Prostate gland (tissue), 2 donors: ENCODE measurements around the gene RASSF4. TPM values are rescaled to one million over a fixed set of nuclear protein-coding genes. Genes with fewer than 3 reads are reported as not detected.

Source experiments
- DNase-seq: peaks from one replicate; pipeline ENCODE4 v3.0.0-alpha.2; 2019; ENCODE audit warnings: low spot score
- H3K27ac ChIP-seq, 2 donors: fragments of 200-600 bp; sonication (generic); 2 replicates each; pipeline ENCODE4 v1.5.1; 2017 to 2019
- H3K27me3 ChIP-seq: fragments of 200-600 bp; sonication (generic); replicated peaks from 2 replicates; pipeline ENCODE4 v1.5.1; 2019; ENCODE audit not compliant: insufficient read depth
- H3K36me3 ChIP-seq, 2 donors: fragments of 200-600 bp; sonication (generic); 1 replicate in 1 of 2; 2 replicates in 1 of 2; pipeline versions ENCODE4 v1.5.1 to v1.8.1; 2017 to 2019
- H3K4me1 ChIP-seq: fragments of 200-600 bp; sonication (generic); replicated peaks from 2 replicates; pipeline ENCODE4 v1.5.1; 2019
- H3K4me3 ChIP-seq, 2 donors: fragments of 200-600 bp; sonication (generic); 2 replicates each; pipeline ENCODE4 v1.5.1; 2017 to 2019
- H3K9me3 ChIP-seq: fragments of 200-600 bp; sonication (generic); 2 replicates; pipeline ENCODE4 v1.5.1; 2017
- CTCF ChIP-seq, 4 experiments: fragments of 200-600 bp in 2 of 4; fragments of 450-650 bp in 2 of 4; sonication (generic) in 2 of 4; IDR thresholded peaks; 1 replicate in 3 of 4; 2 replicates in 1 of 4; pipeline ENCODE4 v1.5.1; 2016 to 2019; ENCODE audit warnings: antibody characterized with exemption in 4 of 4, mild to moderate bottlenecking in 2 of 4, moderate library complexity in 2 of 4
- POLR2A ChIP-seq: fragments of 450-650 bp; IDR thresholded peaks from one replicate; pipeline ENCODE4 v1.6.1; 2016; ENCODE audit warnings: antibody characterized with exemption, mild to moderate bottlenecking
- POLR2AphosphoS5 ChIP-seq: sonication (generic); formaldehyde crosslinking; IDR thresholded peaks from one replicate; pipeline ENCODE4 v1.6.1; 2017; ENCODE audit warnings: antibody characterized with exemption
- WGBS: methylation state at CpG from one replicate; pipeline ENCODE4 v1.1.5; 2018; 5-methylcytosine and 5-hydroxymethylcytosine counted together
- intact Hi-C: fragments of 100-400 bp; cut with DNase I; formaldehyde crosslinking; loops from one replicate; pipeline ENCODE4 v1.14.2; 2022
- total RNA-seq, 2 donors: library from RNA; depleted of rRNA; stranded (reverse); fragments of >200 nt; gene quantifications; one replicate each; pipeline ENCODE4 v1.1.0, GENCODE V29; 2016

RASSF4 gene
- total RNA-seq, 2 donors from 2014 or later = 6.1 to 31.0 TPM

GRCh38 chr10:44934416-44935200 is 25.0 kb upstream of the RASSF4 start:
- Histone ChIP-seq H3K36me3 (no peaks in the 10 kb centered on the region), H3K4me3 (no peak overlapping the region), H3K4me1 (no peaks in the 10 kb centered on the region), H3K27ac (no peak overlapping the region), H3K9me3 (no peaks in the 10 kb centered on the region), H3K27me3 (no peaks in the 10 kb centered on the region)
- WGBS = 86% methylated on average over 18 of the region's 18 CpGs
- TF ChIP-seq POLR2AphosphoS5 = no peak
- no peak for TF ChIP-seq CTCF (IDR thresholded peaks at IDR 0.05)
- no peak for TF ChIP-seq POLR2A
- DNase-seq = no peak
- intact Hi-C loops = no loop called here

- intact Hi-C loops = no loop called here
- TF ChIP-seq POLR2AphosphoS5 (no peak), POLR2A (no peak), CTCF (IDR thresholded peaks at IDR 0.05) (no peak)
- H3K4me1 ChIP-seq = no peaks in the 10 kb centered on the region
- WGBS = 68% methylated on average over 6 of the region's 9 CpGs
- no peaks in the 10 kb centered on the region for H3K27me3 ChIP-seq
- no peak overlapping the region for H3K27ac ChIP-seq
- no peaks in the 10 kb centered on the region for H3K9me3 ChIP-seq
- H3K4me3 ChIP-seq = no peak overlapping the region
- DNase-seq = no peak
- no peaks in the 10 kb centered on the region for H3K36me3 ChIP-seq
These were observed 24.2 kb upstream of the RASSF4 start for GRCh38 chr10:44935201-44935965.

- no peak for TF ChIP-seq POLR2A
- no peak for TF ChIP-seq CTCF (IDR thresholded peaks at IDR 0.05)
- no peak for TF ChIP-seq POLR2AphosphoS5
- Histone ChIP-seq H3K4me1 (no peaks in the 10 kb centered on the region), H3K4me3 (no peak overlapping the region), H3K36me3 (no peaks in the 10 kb centered on the region), H3K9me3 (no peaks in the 10 kb centered on the region), H3K27me3 (no peaks in the 10 kb centered on the region), H3K27ac (no peak overlapping the region)
- no peak for DNase-seq
- intact Hi-C loops = no loop called here
- 52% methylated on average over 3 of the region's 3 CpGs for WGBS
These were observed 23.7 kb upstream of the RASSF4 start for GRCh38 chr10:44935966-44936295.

GRCh38 chr10:44936314-44936975 is 23.2 kb upstream of the RASSF4 start:
- 89% methylated on average over 7 of the region's 7 CpGs for WGBS
- H3K9me3 ChIP-seq = no peaks in the 10 kb centered on the region
- no peaks in the 10 kb centered on the region for H3K4me1 ChIP-seq
- TF ChIP-seq POLR2AphosphoS5 (no peak), POLR2A (no peak), CTCF (IDR thresholded peaks at IDR 0.05) (no peak)
- H3K27me3 ChIP-seq = no peaks in the 10 kb centered on the region
- no peak overlapping the region for H3K27ac ChIP-seq
- no peak for DNase-seq
- H3K4me3 ChIP-seq = no peak overlapping the region
- no peaks in the 10 kb centered on the region for H3K36me3 ChIP-seq
- intact Hi-C loops = no loop called here
